RPMI7951 (cell line): Measurements from ENCODE around the gene DCP1B. TPM values are rescaled to one million over a fixed set of nuclear protein-coding genes. Genes with fewer than 3 reads are reported as not detected.

Experiments used
- DNase-seq: peaks from one replicate; pipeline ENCODE4 v3.0.0-alpha.2; 2012; ENCODE audit warnings: low read depth
- total RNA-seq: library from RNA; depleted of rRNA; stranded (reverse); fragments of >200 nt; shearing (Covaris generic); gene quantifications from 2 replicates; pipeline ENCODE4 v1.2.3, GENCODE V29; 2014

Gene DCP1B
- total RNA-seq, 1 experiment from 2014 or later, result 11.2 TPM

DNA sequence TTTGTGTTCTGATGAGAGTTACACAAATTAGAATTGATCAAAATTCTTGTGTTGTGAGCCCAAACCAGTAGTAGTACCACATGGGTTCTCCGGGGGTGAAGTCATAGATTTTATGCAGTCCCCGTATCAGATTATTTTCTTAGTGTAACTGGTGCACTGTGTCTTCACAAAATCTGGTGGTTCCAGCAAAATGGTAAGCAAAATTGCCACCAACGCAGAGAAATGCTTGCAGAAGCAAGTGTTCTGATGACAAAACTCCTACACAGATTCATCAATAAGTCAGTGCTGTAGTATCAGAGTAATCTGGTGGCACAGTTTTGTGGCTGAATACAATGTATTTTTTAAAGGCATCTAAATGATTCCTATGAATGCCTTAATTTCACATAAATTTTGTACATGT is 84.5 kb downstream of the DCP1B start:
- no peak for DNase-seq

DNA sequence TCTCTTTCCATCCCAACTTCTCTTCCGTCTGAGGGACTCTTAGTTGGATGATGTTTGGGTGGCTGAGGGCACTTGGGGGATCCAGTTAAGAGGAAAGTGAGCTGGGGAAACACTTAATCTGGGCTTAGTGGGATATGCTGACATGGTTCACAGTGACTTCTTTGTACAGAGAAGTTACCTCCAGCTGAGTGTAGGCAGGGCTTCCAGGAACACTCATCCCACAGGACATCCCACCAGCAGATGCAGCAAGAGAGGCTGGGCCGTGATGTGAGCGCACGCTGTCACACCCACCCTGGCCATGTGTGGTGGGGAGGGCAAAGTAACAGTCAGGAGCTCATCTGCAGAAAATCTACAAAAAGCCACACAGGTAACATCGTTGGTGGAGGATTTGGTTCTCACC is 85.0 kb downstream of the DCP1B start:
- DNase-seq, result no peak

DNA sequence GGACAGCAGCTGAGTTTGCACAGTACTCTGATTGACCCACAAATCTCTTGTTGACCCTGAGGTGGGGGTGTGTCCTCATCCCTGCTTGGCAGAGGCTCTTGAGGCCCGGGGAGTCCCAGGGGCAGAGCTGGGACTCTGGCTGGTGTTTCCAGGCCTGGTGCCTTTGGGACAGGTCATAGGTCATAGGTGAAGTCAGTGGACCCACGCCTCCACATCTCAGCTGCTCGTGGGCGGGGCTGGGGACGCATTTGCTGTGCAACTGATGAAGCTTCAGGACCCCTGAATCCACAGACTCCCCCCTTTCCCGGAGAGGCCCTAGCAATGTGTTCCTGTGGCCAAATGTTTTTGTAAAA is 85.4 kb downstream of the DCP1B start:
- DNase-seq, result no peak

DNA sequence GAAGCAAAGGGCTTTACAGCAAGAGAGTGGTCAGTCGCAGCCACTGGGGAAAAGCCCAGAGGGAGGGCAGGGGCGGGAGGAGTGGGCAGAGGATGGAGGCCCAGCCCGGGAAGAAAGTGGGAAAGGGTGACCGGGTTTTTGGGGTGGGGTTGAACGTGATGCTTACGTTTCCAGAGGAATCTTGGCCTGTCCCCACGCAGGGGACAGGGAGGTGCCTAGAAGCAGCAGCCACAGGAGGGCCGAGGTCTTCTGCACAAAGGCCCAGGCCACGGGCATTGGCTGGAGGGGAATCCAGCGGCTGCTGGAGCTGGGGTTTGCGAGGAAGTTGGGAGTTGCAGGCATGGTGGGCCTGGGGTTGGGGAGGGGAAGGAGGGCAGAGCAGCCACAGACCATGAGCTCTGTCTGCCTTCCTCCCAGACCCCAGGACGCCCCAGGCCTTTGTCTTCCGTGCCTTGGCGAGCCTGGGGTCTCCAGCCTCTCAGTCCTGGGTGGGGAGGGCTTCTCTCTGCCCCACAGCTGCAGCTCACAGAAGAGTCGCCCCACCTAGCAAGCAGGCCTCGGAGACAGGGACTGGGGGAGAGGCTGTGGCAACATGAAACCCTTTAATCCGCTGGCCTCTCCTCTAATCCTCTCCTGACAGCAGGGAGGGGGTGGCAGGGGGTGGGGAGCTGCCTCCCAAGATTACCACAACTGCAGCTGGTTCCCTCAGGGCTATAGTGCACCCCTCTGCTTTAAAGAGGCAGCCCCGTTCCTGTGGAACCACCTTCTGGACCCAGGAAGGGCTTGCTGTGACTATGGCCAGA is 86.0 kb downstream of the DCP1B start, which contains the start of gene CACNA2D4:
TSS of gene CACNA2D4 (minus strand) at position 572 of the 803 bp plus-strand sequence. CDS start at position 393, 179 bp downstream.
- DNase-seq, result no peak

DNA sequence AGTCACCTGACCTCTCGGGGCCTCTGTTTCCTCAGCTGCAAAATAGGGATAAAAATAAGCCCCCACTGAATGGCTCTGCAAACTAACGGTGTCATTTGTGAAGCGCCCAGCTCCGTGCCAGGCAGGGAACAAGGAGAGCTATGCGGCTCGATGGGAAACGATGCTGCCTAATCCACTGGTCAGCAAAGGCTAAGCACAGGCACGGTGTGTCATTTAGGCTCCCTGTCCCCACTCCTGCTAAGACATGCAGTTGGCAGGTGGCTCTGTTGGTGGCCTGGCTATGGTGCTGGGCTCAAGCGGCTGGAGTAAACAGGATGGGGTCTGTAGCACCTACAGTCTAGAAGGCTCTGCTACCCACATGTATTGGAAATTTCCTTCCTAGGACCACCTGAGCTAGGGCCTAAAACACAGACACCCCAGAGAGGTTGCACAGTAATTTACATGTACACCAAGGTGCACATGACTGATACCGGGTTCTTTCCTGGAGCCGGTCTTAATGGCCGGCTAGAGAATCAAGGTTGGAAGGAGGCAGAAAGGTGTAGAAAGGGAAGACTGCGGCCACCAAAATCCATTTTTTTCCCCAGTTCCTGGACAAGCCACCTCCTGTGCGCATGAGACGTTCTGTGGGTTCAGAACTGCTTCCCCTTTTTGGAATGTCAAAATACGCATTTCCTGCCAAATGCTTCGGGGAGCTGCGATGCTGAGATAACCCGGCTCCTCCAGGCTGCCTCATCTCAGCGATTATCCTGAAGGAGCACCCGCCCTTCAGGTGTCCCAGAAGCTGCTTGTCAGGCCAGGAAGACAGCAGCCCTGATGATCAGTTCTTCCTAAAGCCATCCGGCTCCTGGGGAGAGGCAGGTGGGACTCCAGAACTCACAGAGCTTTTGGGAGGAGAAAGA is 86.8 kb downstream of the DCP1B start:
- no peak for DNase-seq

DNA sequence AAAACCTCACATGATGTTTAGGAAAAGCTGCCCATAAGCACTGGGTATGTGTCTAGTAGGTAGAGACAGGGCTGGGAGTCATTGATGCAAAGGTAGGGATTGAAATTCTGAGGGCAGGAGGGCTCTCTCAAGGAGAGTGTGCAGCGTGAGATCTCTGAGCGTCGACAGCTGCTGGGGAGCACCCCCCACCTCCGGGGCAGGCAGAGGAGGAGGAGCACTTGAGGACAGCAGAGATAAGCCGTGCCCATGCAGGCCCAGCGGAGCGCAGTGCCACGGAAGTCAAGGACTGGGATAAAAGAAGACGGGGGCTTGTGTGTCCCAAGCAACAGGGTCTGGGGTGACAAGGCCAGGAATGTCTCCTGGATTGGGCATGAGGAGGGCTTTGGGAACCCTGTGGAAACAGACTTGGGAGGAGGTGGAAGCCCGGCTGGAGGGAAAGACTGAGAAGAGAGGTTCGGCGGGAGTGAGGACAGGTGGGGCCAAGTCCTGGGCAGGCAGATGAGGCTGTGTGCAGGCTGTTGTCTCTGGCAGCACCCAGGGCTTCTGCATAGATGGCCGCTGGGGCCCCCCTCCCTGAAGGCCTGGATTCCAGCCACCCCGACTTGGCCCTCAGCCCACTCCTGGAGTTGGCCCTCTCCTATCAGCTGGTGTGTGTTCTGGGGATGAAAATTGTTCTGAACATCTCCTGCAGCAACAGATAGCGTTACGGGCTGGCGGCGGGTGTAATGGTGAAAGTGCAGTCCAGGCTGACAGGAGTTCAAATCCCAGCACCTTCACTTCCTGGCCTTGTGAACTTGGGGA is 87.7 kb downstream of the DCP1B start:
- no peak for DNase-seq

DNA sequence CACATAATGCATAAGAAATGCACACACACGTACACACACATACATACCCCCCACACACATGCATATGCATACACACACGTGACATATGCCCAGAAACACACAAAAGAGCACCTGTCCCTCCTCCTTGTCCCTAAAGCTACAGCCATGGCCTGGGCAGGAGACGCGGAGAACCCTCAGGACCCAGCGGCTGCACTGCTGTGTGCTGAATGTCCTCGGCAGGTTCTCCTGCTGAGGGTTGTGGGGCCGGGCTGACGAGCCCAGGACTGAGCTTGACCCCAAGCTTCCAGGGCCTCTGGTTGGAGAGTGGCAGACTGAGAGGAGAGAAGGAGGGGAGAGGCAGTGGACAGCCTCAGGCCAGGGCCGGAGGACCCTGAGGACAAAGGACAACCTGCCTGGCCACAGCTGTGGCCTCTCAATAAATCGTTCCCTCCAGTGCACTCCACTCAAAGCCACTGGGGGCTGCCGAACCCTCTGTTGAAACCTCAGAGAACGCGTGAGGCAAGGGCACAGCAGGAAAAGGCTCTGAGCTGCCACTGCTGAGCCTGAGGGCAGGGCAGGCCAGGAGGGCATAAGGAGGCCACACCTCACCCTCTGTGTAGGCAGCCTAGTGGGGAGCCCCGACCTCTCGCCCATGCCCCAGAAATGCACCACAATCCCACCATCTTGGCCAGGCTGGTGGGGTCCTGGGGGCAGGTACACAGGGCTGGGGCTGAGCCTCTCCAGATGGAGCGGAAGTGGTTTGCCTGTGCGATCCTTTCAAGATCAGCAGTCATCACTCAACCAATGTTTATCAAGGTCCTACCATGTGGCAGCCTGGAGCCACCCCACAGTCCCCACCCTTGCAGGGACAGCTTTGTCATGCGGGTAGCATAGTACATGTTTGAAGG is 88.9 kb downstream of the DCP1B start:
- DNase-seq, result no peak

DNA sequence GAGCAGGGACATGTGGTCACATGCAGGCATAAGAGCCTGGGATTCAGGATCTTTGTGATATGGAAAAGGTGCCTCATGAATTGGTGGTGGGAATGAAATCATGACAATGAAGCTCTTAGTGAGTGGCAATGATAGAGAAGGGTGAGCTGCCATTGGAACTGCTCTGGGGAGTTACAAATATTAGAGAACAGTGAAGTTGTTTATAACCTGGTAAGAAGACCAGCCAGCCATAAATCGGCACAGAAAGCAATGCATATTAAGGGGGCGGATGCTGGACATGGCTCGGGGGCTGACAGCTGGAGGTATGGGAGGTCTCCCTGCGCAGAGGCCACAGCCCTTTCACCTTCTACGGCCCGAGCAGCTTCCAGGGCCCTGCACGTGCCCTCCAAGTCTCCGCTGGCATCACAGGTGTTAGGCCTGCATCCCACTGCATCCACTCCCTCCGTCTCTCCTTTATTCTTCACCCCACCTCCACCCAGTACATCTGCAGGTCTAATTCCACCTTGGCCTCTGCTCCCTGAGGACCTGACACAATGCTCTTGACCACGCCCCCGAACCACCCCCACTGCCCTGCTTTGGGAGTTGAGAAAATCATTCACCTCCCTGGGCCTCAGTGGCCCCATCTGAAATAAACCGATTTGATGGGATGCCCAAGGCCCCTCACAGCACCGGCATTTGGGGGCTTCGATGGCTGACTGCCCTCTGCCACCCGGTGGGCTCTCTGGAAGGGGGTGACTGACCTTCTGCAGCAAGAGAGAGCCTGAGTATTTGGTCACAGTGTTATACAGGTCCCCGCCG is 89.9 kb downstream of the DCP1B start:
- DNase-seq, result no peak

DNA sequence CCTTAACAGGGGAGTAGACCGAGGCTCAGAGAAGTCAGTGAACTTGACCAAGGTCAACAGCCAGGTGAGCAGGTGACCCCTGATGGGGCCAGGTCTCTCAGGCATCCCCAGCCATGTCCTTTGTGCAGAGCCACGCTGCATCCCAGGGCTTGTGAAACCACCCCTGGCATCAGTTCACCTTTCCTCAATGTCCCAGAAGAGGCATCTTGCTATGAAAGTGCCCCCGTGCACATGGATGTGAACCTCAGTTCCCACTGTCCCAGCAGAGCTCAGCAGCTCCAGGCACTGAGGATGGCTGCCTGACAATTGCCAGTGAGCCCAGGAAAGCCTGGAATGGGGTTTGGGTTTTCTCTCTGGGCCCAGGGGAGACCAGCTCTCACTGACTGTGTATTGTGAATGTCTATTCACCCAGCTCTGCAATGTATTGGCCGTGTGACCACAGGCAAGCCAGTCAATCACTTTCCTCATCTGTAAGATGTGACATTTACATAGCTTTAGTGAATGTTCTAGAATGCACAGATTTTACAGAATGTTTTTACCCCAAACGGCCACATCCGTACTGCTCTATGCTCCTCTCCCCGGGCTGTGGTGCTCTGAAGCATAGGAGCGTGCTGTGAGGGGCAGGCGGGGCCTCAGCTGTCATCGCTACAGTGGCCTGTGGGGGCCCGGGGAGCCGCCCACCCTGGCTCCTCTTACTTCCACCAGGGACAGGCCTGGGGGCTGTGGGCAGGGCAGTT is 90.7 kb downstream of the DCP1B start:
- no peak for DNase-seq

DNA sequence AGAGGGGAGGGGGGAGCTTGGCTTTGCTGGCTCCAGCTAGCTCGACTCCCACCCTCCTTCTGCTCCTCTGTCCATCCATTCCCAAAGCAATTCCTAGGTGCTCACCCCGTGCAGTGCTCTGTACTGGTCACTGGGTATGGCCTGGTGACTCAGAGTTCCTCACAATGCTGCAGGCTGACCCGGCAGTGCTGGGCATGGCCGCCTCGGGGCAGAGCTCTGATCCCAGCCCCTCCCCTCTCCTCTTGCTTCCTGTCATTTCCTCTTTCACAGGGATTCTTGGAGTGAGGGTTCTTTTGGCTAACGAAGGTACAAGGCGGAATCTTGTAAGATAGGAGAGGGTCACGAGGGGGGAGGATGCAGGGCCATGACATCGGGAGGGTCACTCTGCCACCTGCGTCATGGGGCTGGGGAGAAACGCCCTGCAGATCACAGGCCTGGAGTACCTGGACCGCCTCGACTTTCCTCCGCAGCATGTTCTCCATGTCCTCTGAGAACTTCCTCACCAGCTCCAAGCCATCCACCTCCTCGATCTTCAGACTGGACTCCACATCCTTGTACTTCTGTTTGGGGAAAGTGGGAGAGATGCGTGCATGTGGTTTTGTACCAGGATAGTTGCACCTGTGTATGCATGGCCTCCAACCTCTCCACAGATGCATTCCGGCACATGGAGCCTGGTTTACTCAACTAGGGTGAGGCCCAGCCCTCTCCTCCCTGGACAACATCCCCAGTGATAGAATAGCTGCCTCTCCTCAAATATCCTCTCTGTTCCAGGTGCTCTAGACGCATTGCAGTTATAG is 91.5 kb downstream of the DCP1B start:
- peak; percentile 26 for DNase-seq

DNA sequence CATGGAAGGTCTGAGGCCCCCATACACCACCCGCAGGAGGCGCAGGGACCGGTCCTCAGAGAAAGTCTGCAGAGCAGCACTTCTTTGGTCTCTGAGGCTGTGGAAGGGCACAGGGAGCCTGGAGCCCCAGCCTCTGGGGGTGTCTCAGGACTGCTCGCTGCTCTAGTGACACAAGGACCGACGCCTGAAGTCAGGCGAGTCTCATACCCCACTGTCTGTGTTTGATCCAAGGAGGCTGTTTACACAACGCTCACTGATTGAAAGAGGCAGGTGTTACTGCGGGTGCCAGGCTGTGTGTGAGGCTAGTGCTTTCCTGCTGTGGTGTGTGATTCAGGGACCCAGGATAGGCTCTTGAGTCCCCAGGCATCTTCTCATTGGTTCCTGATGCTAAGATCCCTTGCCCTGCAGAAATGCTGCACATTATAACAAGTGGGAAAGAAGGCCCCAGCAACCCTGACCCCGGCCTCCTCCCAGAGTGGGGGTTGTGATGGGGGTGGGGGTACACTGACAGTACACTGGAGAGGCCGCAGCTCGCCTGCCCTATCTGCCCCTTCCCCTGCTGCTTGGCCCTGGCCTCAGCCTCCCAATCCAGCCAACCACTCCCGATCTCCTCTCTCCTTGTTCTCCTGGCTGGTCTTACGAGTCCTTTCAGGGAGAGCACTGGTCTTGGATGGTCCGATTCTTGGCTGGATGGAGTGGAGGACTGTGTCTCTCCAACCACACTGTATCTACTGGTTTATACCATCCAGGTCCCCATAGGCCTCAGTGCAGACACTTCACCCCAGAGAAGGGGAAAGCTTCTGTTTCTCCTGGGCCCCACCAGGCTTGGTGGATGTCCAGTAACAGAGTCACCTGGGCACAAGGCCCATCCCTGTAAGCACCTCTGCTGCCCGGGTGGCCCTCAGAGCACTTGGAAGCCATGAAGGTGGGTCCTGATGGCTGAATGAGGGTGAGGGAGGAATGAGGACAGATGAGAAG is 92.4 kb downstream of the DCP1B start:
- no peak for DNase-seq

DNA sequence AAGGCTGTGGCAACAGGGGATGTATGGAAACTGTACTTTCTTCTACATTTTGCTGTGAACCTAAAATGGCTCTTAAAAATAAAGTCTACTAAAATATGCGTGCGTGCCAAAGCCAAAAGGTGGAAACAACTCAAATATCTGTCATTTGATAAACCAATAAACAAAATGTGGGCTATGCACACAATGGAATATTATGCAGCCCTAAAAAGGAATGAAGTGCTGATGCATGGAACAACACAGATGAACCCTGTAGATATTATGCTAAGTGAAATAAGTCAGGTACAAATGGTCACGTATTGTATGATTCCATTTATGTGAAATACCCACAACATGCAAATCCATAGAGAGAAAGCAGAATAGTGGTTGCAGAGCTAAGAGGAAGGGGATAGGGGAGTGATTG is 93.8 kb downstream of the DCP1B start:
- DNase-seq, result no peak

DNA sequence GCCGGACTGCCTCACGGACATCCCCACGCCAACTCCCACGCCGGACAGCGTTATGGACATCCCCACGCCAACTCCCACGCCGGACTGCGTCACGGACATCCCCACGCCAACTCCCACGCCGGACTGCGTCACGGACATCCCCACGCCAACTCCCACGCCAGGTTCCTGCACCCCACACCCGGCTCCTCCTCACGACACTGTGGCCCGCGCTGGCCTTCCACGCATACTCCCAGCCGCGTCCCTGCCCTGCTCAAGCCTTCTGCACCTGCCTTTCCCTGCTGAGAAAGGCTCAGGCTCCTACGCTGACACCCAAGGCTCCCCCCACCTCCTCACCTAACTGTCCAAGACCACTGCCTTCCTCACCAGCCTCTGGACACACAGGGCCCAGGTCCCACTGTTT is 95.5 kb downstream of the DCP1B start:
- no peak for DNase-seq

DNA sequence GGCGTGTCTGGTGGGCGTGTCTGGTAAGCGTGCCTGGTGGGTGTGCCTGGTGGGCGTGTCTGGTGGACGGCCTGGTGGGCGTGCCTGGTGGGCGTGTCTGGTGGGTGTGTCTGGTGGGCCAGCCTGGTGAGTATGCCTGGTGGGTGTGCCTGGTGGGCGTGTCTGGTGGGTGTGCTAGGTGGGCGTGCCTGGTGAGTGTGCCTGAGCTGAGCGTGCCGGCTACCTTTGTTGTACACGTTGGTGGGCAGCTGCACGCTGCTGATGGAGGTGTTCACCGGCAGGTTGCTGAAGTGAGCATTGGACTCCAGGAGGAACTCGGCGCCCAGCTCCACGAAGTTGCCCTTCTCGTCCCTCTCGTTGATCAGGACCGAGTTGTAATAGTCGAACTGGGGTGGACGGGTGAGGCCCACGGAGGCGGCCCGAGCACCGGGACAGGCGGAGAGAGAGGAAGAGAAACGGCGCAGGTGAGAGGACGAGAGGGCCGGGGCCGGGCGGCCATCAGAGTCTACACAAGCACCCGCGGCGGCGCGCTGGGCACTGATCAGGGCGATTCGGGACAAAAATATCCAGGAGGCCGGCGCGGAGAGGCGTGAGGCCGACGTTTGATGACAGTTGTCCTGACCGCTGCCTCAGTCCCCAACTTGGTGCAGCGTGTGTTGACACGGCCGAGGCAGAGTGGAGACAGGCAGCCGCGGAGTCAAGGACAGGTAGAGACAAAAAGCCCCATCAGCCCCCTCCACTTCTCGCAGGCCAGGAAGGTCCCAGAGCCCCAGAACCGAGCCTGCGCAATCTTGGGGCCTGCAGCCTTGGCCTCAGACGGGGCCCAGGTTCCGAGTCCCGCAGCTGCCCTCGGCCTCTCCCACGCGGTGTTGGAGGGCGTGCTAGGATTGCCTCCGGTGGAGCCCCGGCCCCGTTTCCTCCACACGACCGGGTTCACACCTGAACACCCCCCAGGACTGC is 96.3 kb downstream of the DCP1B start:
- peak; percentile 7 for DNase-seq

DNA sequence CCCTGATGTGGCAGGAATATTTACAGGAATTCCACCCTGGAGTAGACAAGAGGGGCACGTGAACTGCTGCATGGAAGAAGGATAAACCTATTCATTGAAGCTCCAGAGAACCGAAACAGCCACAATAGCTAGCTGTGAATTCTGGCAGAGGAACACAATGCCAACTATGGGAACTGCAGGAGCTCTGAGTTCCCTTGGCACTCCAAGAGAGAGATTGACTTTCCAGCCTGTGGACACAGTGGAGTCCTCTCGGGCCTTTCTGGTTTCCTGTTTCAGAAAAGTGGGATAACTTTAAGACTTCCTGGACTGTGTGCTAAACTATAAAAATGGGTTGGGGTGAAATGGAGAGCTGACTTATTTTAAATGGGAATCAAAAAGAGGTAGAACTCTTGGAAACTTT is 97.7 kb downstream of the DCP1B start:
- DNase-seq, result no peak

DNA sequence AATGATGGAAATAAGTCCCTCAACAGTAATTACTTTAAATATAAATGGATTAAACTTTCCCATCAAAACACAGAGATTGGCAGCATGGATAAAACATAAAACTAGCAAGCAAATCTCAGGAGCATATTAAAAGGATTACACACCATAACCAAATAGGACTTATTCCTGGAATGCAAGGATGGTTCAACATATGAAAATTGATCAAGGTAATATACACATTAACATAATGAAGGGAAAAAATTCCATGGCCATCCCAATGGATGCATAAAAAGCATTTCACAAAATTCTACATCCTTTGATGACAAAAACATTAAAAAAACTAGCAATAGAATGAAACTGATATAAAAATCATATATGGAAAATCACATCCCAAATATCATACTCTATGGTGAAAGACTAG is 99.4 kb downstream of the DCP1B start:
- no peak for DNase-seq
